Progenitor cell of endocrine pancreas (in vitro differentiated cells): ENCODE data around the gene CHAT. TPM values are rescaled to one million over a fixed set of nuclear protein-coding genes. Genes with fewer than 3 reads are reported as not detected.

Source experiments
- DNase-seq: peaks from one replicate; pipeline ENCODE4 v3.0.0; 2021; ENCODE audit warnings: low spot score; ENCODE audit not compliant: unreplicated experiment
- H3K27ac Mint-ChIP-seq: 2 replicates; pipeline ENCODE4 v1.8.0; 2021; ENCODE audit warnings: mild to moderate bottlenecking, moderate library complexity, mixed read lengths
- H3K27me3 Mint-ChIP-seq: 2 replicates; pipeline ENCODE4 v1.8.0; 2021; ENCODE audit warnings: mixed read lengths
- H3K36me3 Mint-ChIP-seq: 2 replicates; pipeline ENCODE4 v1.8.0; 2022; ENCODE audit warnings: mixed read lengths; ENCODE audit not compliant: insufficient read depth
- H3K4me1 Mint-ChIP-seq: 2 replicates; pipeline ENCODE4 v1.8.0; 2021; ENCODE audit warnings: low read depth, mixed read lengths
- H3K4me3 Mint-ChIP-seq: 2 replicates; pipeline ENCODE4 v1.8.0; 2021; ENCODE audit warnings: low read depth, mild to moderate bottlenecking, moderate library complexity, mixed read lengths
- H3K9me3 Mint-ChIP-seq: 2 replicates; pipeline ENCODE4 v1.8.0; 2021; ENCODE audit warnings: low read depth, mixed read lengths
- CTCF ChIP-seq: fragments of 200-600 bp; sonication (generic); IDR thresholded peaks from one replicate; pipeline ENCODE4 v1.5.0; 2021; ENCODE audit warnings: antibody characterized with exemption, mild to moderate bottlenecking; ENCODE audit not compliant: unreplicated experiment
- total RNA-seq: library from RNA; stranded (reverse); gene quantifications from 2 replicates; pipeline ENCODE4 v1.2.1, GENCODE V29; 2021

Gene CHAT
- total RNA-seq, 1 donor from 2014 or later, result not detected

- H3K27ac Mint-ChIP-seq, result no peak overlapping the region
- H3K9me3 Mint-ChIP-seq, result no peaks in the 10 kb centered on the region
- H3K36me3 Mint-ChIP-seq, result no peaks in the 10 kb centered on the region
- peaks cover 84% of the 10 kb centered on the region for H3K27me3 Mint-ChIP-seq
- H3K4me1 Mint-ChIP-seq, result no peaks in the 10 kb centered on the region
- H3K4me3 Mint-ChIP-seq, result no peak overlapping the region
- no peak for DNase-seq
- TF ChIP-seq CTCF, result no peak
These were observed 514 bp upstream of the CHAT start for GRCh38 chr10:49613165-49613881.

DNA sequence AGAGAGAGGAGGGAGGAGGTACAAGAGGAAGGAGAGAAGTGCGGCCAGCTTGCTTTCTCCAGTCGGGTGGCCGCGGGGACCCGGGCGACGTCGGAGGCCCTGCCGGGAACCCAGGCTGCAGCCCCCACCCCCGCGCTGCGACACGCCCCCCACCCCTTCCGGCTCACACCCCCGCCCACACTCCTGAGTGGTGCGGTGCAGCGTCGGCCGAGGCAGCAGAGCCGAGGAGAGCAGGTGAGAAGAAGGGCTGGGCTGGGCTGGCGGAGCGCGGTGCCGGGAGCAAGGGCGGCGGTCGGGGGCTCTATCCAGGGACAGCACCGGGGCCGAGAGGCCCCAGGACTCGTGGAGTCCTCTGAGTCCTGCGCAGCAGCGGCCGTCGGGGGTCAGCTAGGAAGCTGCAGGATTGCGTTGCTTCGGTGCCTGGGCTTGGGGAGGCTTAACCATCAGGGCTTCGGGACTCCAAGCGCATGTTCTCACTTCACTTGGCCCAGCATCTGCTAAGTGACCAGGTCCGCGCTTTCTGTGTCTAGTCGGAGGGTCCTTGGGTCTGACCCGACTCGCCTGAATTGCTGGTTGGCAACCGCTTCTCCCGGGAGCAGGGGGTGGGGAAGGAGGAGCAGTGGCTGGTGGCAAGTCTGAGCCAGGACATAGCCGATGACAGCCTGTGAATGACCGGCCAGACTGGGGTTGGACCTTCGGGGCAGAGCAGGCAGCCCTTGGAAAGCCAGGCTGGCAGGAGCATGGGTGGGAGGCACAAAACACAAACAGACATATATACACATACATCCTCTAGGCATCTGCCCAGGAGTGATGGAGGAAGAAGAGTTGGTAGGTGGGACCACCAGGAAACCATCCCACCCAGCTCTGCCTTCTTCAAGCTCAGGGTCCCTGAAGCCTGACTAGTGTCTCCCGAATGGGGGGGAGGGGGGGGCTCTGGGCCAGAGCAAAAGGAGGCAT is 683 bp downstream of the CHAT start:
- peaks cover 84% of the 10 kb centered on the region for H3K27me3 Mint-ChIP-seq
- DNase-seq, result no peak
- no peaks in the 10 kb centered on the region for H3K4me1 Mint-ChIP-seq
- no peaks in the 10 kb centered on the region for H3K9me3 Mint-ChIP-seq
- H3K27ac Mint-ChIP-seq, result no peak overlapping the region
- TF ChIP-seq CTCF, result no peak
- no peak overlapping the region for H3K4me3 Mint-ChIP-seq
- no peaks in the 10 kb centered on the region for H3K36me3 Mint-ChIP-seq

- H3K36me3 Mint-ChIP-seq, result no peaks in the 10 kb centered on the region
- H3K27ac Mint-ChIP-seq, result no peak overlapping the region
- H3K4me1 Mint-ChIP-seq, result no peaks in the 10 kb centered on the region
- TF ChIP-seq CTCF, result no peak
- H3K4me3 Mint-ChIP-seq, result no peak overlapping the region
- H3K27me3 Mint-ChIP-seq, result peaks cover 89% of the 10 kb centered on the region
- no peak for DNase-seq
- no peaks in the 10 kb centered on the region for H3K9me3 Mint-ChIP-seq
These were observed 1.4 kb downstream of the CHAT start for GRCh38 chr10:49615213-49615612.

- Mint-ChIP-seq H3K27ac (no peak overlapping the region), H3K4me1 (no peaks in the 10 kb centered on the region), H3K4me3 (no peak overlapping the region), H3K9me3 (no peaks in the 10 kb centered on the region), H3K27me3 (peaks cover 91% of the 10 kb centered on the region), H3K36me3 (no peaks in the 10 kb centered on the region)
- no peak for TF ChIP-seq CTCF
- DNase-seq, result no peak
These were observed 1.9 kb downstream of the CHAT start for GRCh38 chr10:49615721-49616120.

DNA sequence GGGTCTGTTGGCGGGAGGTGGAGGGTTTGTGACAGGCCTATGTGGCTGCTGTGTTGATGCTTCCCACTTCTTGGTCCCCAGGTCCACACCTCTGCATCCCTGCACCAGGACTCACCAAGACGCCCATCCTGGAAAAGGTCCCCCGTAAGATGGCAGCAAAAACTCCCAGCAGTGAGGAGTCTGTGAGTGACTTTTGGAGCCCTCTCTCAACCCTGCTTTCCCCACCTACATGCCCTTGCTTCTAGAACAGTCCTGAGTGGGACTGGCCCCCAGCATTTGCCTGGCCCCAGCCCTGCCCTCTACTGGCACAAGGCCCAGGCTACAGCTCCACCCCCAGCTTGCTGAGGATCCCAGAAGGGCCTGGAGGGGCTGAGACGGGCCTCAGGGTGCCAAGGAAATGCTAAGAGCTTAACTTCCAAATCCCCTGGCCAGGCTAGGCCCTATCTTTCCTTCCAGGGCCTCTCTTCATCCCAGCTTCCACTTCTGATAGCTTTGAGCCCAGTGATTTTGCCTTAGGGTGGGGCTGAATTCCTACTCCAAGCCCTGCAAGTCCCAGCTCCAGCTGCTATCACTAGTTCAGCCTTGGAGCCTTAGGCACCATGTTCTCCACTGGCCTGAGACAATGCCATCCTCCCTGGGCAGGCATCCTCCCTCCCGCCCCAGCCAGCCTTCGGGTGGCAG is 2.7 kb downstream of the CHAT start:
- H3K4me3 Mint-ChIP-seq, result no peak overlapping the region
- TF ChIP-seq CTCF, result no peak
- no peak for DNase-seq
- no peaks in the 10 kb centered on the region for H3K4me1 Mint-ChIP-seq
- H3K36me3 Mint-ChIP-seq, result no peaks in the 10 kb centered on the region
- H3K27ac Mint-ChIP-seq, result no peak overlapping the region
- peaks cover 86% of the 10 kb centered on the region for H3K27me3 Mint-ChIP-seq
- no peaks in the 10 kb centered on the region for H3K9me3 Mint-ChIP-seq
